HFFc6 (cell line): ENCODE data around the gene ACP4. TPM values are rescaled to one million over a fixed set of nuclear protein-coding genes. Genes with fewer than 3 reads are reported as not detected.

Source experiments
- DNase-seq: peaks from one replicate; pipeline ENCODE4 v3.0.0-alpha.2; 2018
- H3K27ac Mint-ChIP-seq: 2 replicates; pipeline ENCODE4 v1.8.0; 2020; ENCODE audit warnings: mild to moderate bottlenecking, mixed read lengths
- H3K27me3 Mint-ChIP-seq: 2 replicates; pipeline ENCODE4 v1.8.0; 2021; ENCODE audit warnings: mild to moderate bottlenecking, moderate library complexity, mixed read lengths; ENCODE audit not compliant: insufficient read depth
- H3K36me3 Mint-ChIP-seq: 2 replicates; pipeline ENCODE4 v1.8.0; 2021; ENCODE audit warnings: low read depth, mixed read lengths
- H3K4me1 Mint-ChIP-seq: 2 replicates; pipeline ENCODE4 v1.8.0; 2020; ENCODE audit warnings: low read depth, mixed read lengths
- H3K4me3 Mint-ChIP-seq: 2 replicates; pipeline ENCODE4 v1.8.0; 2020; ENCODE audit warnings: mild to moderate bottlenecking, moderate library complexity, mixed read lengths
- H3K9me3 Mint-ChIP-seq: 2 replicates; pipeline ENCODE4 v1.8.0; 2020; ENCODE audit warnings: mild to moderate bottlenecking, mixed read lengths
- CTCF ChIP-seq: fragments of 200-600 bp; sonication (generic); IDR thresholded peaks from 2 replicates; pipeline ENCODE4 v1.5.0; 2021; ENCODE audit warnings: antibody characterized with exemption, mild to moderate bottlenecking
- total RNA-seq, 6 experiments: library from RNA; stranded (reverse); fragmentation: NEBNext Ultra II Directional; extraction: Animal tissue kit (Norgen Biotek cat#: 25700); gene quantifications; 2 replicates in 1 of 6; 3 replicates in 5 of 6; pipeline ENCODE4 v1.2.3, GENCODE V29; 2021

ACP4 gene
- total RNA-seq, 6 experiments from 2014 or later: not detected

- Mint-ChIP-seq H3K4me1 (no peaks in the 10 kb centered on the region), H3K27me3 (peaks cover 15% of the 10 kb centered on the region), H3K4me3 (no peak overlapping the region), H3K9me3 (no peaks in the 10 kb centered on the region; the same call in 1 of the 2 replicates), H3K27ac (no peak overlapping the region), H3K36me3 (no peaks in the 10 kb centered on the region)
- no peak for TF ChIP-seq CTCF
- DNase-seq: no peak
These were observed 22.3 kb downstream of the ACP4 start for GRCh38 chr19:50812474-50812873.

- no peaks in the 10 kb centered on the region for H3K4me1 Mint-ChIP-seq
- no peak overlapping the region for H3K27ac Mint-ChIP-seq
- peaks cover 31% of the 10 kb centered on the region for H3K27me3 Mint-ChIP-seq
- no peak overlapping the region for H3K4me3 Mint-ChIP-seq
- no peaks in the 10 kb centered on the region for H3K36me3 Mint-ChIP-seq
- no peak for TF ChIP-seq CTCF
- no peak for DNase-seq
- H3K9me3 Mint-ChIP-seq: no peaks in the 10 kb centered on the region; the same call in 1 of the 2 replicates
These were observed 24.7 kb downstream of the ACP4 start for GRCh38 chr19:50814883-50815282.

GRCh38 chr19:50815439-50815838, 25.2 kb downstream of the ACP4 start:
- Mint-ChIP-seq H3K9me3 (no peaks in the 10 kb centered on the region; the same call in 1 of the 2 replicates), H3K36me3 (no peaks in the 10 kb centered on the region), H3K4me1 (peaks cover 3% of the 10 kb centered on the region), H3K4me3 (no peak overlapping the region), H3K27ac (no peak overlapping the region), H3K27me3 (peaks cover 37% of the 10 kb centered on the region)
- no peak for TF ChIP-seq CTCF
- DNase-seq: no peak

- Mint-ChIP-seq H3K36me3 (no peaks in the 10 kb centered on the region), H3K4me3 (no peak overlapping the region), H3K27ac (no peak overlapping the region), H3K9me3 (no peaks in the 10 kb centered on the region; the same call in 1 of the 2 replicates), H3K27me3 (peaks cover 51% of the 10 kb centered on the region), H3K4me1 (peaks cover 7% of the 10 kb centered on the region)
- TF ChIP-seq CTCF: no peak
- no peak for DNase-seq
These were observed 28.0 kb downstream of the ACP4 start for GRCh38 chr19:50817941-50818858.

GRCh38 chr19:50818859-50819472, 28.8 kb downstream of the ACP4 start:
- H3K9me3 Mint-ChIP-seq: no peaks in the 10 kb centered on the region; the same call in 1 of the 2 replicates
- no peaks in the 10 kb centered on the region for H3K36me3 Mint-ChIP-seq
- TF ChIP-seq CTCF: no peak
- peaks cover 7% of the 10 kb centered on the region for H3K4me1 Mint-ChIP-seq
- no peak overlapping the region for H3K4me3 Mint-ChIP-seq
- H3K27ac Mint-ChIP-seq: no peak overlapping the region
- DNase-seq: no peak
- H3K27me3 Mint-ChIP-seq: peaks cover 51% of the 10 kb centered on the region
